Neuron (in vitro differentiated cells): Measurements from ENCODE around the gene SEMA6A.

ENCODE experiments used
- H2AFZ ChIP-seq: one replicate; pipeline ENCODE4 v1.6.1; 2013; ENCODE audit warnings: low read depth, mild to moderate bottlenecking, inconsistent platforms, low read length, moderate library complexity
- H3K27me3 ChIP-seq: one replicate; pipeline ENCODE4 v1.6.1; 2013; ENCODE audit warnings: low read length; ENCODE audit not compliant: insufficient read depth
- H3K36me3 ChIP-seq: one replicate; pipeline ENCODE4 v1.6.1; 2013; ENCODE audit warnings: low read length; ENCODE audit not compliant: insufficient read depth
- H3K4me1 ChIP-seq: one replicate; pipeline ENCODE4 v1.6.1; 2013; ENCODE audit warnings: low read length; ENCODE audit not compliant: insufficient read depth
- H3K4me3 ChIP-seq: 2 replicates; pipeline ENCODE4 v1.5.1; 2013; ENCODE audit warnings: mild to moderate bottlenecking, low read length, moderate library complexity
- H3K9me3 ChIP-seq: one replicate; pipeline ENCODE4 v1.6.1; 2013; ENCODE audit warnings: low read length

The SEMA6A gene

DNA sequence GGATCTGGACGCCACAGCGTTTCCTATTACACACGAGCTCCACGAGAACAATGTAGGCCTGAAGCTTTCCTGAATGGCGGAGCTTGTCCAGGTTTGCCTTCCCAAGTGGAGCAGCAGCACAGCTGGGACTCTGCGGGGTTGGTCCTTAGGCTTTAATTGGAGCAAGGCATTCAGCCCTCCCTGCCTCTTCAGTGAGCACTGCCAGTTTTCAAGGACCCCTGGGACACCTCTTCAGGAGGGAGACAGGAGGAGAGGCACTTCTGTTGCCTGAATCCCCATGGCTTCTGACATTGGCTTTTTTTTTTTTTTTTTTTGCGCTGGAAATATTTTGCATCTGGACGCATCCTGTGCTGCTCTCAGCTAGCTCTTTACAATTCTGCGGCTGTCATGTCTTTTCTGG is 179.4 kb downstream of the SEMA6A start:
- H3K27me3 ChIP-seq = no peaks in the 10 kb centered on the region
- no peak overlapping the region for H2AFZ ChIP-seq
- no peak overlapping the region for H3K4me3 ChIP-seq
- no peaks in the 10 kb centered on the region for H3K4me1 ChIP-seq
- no peaks in the 10 kb centered on the region for H3K36me3 ChIP-seq
- no peaks in the 10 kb centered on the region for H3K9me3 ChIP-seq

DNA sequence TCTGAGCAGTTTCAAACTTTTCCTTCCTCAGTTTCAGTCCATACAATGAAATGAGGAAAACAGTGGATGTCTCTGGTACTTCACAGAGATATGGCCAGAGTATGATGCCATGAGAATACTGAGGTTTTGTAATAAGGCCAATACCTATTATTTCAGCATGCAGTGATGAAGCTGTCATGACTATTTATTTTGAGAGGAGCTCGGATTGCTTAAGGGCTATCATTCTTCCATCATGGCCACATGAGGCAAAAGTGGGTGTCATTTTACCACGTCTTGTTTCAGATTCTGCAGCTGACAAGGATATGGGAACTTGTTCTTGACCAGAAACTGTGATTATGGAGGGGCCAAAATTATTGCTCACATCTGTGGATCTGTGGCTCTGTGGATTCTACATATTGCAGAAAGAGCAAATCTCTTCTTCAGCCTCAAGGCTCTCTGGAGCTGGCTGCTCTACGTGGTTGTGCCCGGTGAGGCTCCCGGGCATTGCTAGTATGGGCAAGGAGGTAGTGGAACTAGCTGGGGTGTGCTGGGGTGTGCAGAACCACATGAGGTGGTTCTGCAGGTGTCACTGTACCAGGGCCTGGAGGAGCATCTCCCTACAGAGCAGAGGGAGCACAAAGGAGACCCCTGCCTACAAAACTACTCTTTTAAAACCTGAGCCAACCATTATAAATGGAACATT is 180.3 kb downstream of the SEMA6A start:
- Histone ChIP-seq H2AFZ (no peak overlapping the region), H3K36me3 (no peaks in the 10 kb centered on the region), H3K4me3 (no peak overlapping the region), H3K4me1 (no peaks in the 10 kb centered on the region), H3K9me3 (no peaks in the 10 kb centered on the region), H3K27me3 (no peaks in the 10 kb centered on the region)
